ENCODE results near the gene COQ8B.

DNA sequence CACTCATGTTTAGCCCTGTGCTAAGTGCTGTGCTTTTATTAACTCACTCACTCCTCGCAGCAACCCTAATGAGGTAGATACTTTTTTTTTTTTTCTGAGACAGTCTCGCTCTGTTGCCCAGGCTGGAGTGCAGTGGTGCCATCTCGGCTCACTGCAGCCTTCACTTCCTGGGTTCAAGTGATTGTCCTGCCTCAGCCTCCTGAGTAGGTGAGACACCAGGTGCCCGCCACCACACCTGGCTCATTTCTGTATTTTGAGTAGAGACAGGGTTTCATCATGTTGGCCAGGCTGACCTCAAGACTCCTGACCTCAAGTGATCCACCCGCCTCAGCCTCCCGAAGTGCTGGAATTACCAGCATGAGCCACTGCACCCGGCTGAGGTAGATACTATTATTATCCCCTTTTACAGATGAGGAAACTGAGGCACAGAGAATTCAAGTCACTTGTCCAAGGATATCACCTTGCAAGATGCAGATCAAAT, 2.8 kb upstream of the COQ8B start:
- TF ChIP-seq, protein P1, sequence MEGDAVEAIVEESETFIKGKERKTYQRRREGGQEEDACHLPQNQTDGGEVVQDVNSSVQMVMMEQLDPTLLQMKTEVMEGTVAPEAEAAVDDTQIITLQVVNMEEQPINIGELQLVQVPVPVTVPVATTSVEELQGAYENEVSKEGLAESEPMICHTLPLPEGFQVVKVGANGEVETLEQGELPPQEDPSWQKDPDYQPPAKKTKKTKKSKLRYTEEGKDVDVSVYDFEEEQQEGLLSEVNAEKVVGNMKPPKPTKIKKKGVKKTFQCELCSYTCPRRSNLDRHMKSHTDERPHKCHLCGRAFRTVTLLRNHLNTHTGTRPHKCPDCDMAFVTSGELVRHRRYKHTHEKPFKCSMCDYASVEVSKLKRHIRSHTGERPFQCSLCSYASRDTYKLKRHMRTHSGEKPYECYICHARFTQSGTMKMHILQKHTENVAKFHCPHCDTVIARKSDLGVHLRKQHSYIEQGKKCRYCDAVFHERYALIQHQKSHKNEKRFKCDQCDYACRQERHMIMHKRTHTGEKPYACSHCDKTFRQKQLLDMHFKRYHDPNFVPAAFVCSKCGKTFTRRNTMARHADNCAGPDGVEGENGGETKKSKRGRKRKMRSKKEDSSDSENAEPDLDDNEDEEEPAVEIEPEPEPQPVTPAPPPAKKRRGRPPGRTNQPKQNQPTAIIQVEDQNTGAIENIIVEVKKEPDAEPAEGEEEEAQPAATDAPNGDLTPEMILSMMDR (IDR thresholded peaks at IDR 0.05; ENCODE audit: low read depth, low read length, poor library complexity, severe bottlenecking), result no peak
- TF ChIP-seq EZH2phosphoT487 (IDR thresholded peaks at IDR 0.05; ENCODE audit: borderline replicate concordance, low read length), result no peak

Measured in DOHH2 (cell line).